Heart left ventricle (tissue), 16 donors: ENCODE measurements around the gene ADAMTS12. TPM values are rescaled to one million over a fixed set of nuclear protein-coding genes. Genes with fewer than 3 reads are reported as not detected.
A peak's percentile ranks its signal among the peaks of the same experiment; 100 is the strongest.

Experiments used
- ATAC-seq, 4 donors: fragments of 200-7000 bp; cut with Tn5 transposase; one replicate each; pipeline ENCODE4 v1.9.1; 2020 to 2022; ENCODE audit warnings: moderate library complexity in 4 of 4, mild to moderate bottlenecking in 3 of 4, moderate number of reproducible peaks in 1 of 4
- DNase-seq, 5 donors: peaks; one replicate each; pipeline ENCODE4 v3.0.0-alpha.2; 2020
- H3K27ac ChIP-seq, 12 donors: fragments of 200-600 bp; sonication (generic) in 4 of 12; one replicate each; pipeline versions ENCODE4 v1.5.0 to v1.8.0; 2016 to 2022; ENCODE audit warnings: mild to moderate bottlenecking in 2 of 12
- H3K27me3 ChIP-seq, 9 donors: fragments of 200-600 bp; sonication (generic) in 2 of 9; one replicate each; pipeline versions ENCODE4 v1.5.1 to v1.8.0; 2016 to 2022; ENCODE audit warnings: mild to moderate bottlenecking in 3 of 9
- H3K36me3 ChIP-seq, 9 donors: fragments of 200-600 bp; sonication (generic) in 2 of 9; one replicate each; pipeline versions ENCODE4 v1.5.0 to v1.8.0; 2018 to 2022; ENCODE audit warnings: mild to moderate bottlenecking in 2 of 9
- H3K4me1 ChIP-seq, 12 donors: fragments of 200-600 bp; sonication (generic) in 4 of 12; one replicate each; pipeline versions ENCODE4 v1.5.0 to v1.8.0; 2016 to 2022; ENCODE audit warnings: mild to moderate bottlenecking in 3 of 12
- H3K4me3 ChIP-seq, 12 donors: fragments of 200-600 bp; sonication (generic) in 4 of 12; one replicate each; pipeline versions ENCODE4 v1.5.0 to v1.8.0; 2017 to 2022; ENCODE audit warnings: mild to moderate bottlenecking in 9 of 12, moderate library complexity in 4 of 12
- H3K9me3 ChIP-seq, 12 donors: fragments of 200-600 bp; sonication (generic) in 4 of 12; one replicate each; pipeline versions ENCODE4 v1.5.0 to v1.8.0; 2016 to 2022; ENCODE audit warnings: mild to moderate bottlenecking in 1 of 12
- CTCF ChIP-seq, 12 donors: fragments of 200-600 bp; sonication (generic) in 4 of 12; IDR thresholded peaks; one replicate each; pipeline versions ENCODE4 v1.5.0 to v1.8.0; 2018 to 2022; ENCODE audit warnings: antibody characterized with exemption in 12 of 12, mild to moderate bottlenecking in 5 of 12
- POLR2A ChIP-seq, 2 donors: fragments of 450-650 bp; IDR thresholded peaks; one replicate each; pipeline ENCODE4 v1.6.1; 2017; ENCODE audit warnings: antibody characterized with exemption in 2 of 2, mild to moderate bottlenecking in 2 of 2, moderate library complexity in 2 of 2
- WGBS, 4 donors: extraction: QIAGEN DNeasy Blood & Tissue Kit in 2 of 4; methylation state at CpG; one replicate each; pipeline versions ENCODE4 v1.1.5 to v1.1.7; 2013 to 2018; 5-methylcytosine and 5-hydroxymethylcytosine counted together
- intact Hi-C, 10 donors: fragments of 100-400 bp; cut with DNase I; formaldehyde crosslinking; loops; one replicate each; pipeline versions ENCODE4 v1.11.1 to v1.14.2; 2022
- polyA plus RNA-seq, 2 donors: library from polyadenylated mRNA; stranded (reverse); fragments of 200-250 nt; gene quantifications; one replicate each; pipeline ENCODE4 v1.2.3, GENCODE V29; 2013
- total RNA-seq, 9 donors: library from RNA; depleted of rRNA in 2 of 9; stranded (reverse); fragments of >200 nt in 2 of 9; fragmentation: NEBNext Ultra II Directional in 3 of 9; extraction: Animal tissue kit (Norgen Biotek cat#: 25700) in 3 of 9; gene quantifications; one replicate each; pipeline versions ENCODE4 v1.1.0 to v1.2.4, GENCODE V29; 2016 to 2023
- donor health status: ischemic (EF 13 %, LVEDD 7.1; RV severe dilation, severe dysfunction).
- donor health status: healthy with polysubstance abuse.
- donor health status: DM: no; HTN: yes; CAD: no.
- donor health status: DM: no; HTN: no; CAD: no.
- donor health status: ischemic (EF 25% LVEDD 6.9; RV normal size, moderate dysfunction).
- donor health status: ischemic (EF 25% LVEDD 5.7; RV mildly dilated, moderate dysfunction).
- donor health status: healthy.
- donor health status: DM: yes; HTN: yes; CAD: no.
- donor health status: ischemic (EF 35%, LVEDD 5.7; RV mildly dilated, moderate dysfunction).
- donor health status: nonischemic (EF 11% LVEDD 7.7; RV severe dilation, severe dysfunction).
- donor health status: DM: yes; HTN: yes; CAD: no.
- donor health status: PGD.
- donor health status: ischemic (EF 29% LVEDD 5.4; RV normal size, mild dysfunction).
- donor health status: nonischemic (EF 23%, LVEDD 6.1; RV moderate dilation, normal function).

Gene ADAMTS12
- total and polyA plus RNA-seq, 11 donors, result 0.72 to 4.7 (median 1.7) TPM

- Histone ChIP-seq H3K9me3 (no peaks in the 10 kb centered on the region), H3K27ac (no peak overlapping the region), H3K4me1 (peaks cover 0 to 21% (median 1%) of the 10 kb centered on the region in 12 donors), H3K27me3 (peaks cover 0 to 34% (median 12%) of the 10 kb centered on the region in 9 donors), H3K36me3 (no peaks in the 10 kb centered on the region), H3K4me3 (no peak overlapping the region)
- intact Hi-C loops, result loop anchor here in 1 of 10 donors (5.0 kb wide), 1 partner anchor 34 kb away; no protein-coding TSS in a partner anchor
- WGBS, 4 donors, result 37 to 56% (median 42%) methylated on average over 4 of the region's 4 CpGs
- no peak for TF ChIP-seq POLR2A (IDR thresholded peaks at IDR 0.05)
- no peak for TF ChIP-seq CTCF (IDR thresholded peaks at IDR 0.05)
- ATAC-seq (no peak), DNase-seq (no peak)
Observed at GRCh38 chr5:33886283-33886682, 5.5 kb downstream of the ADAMTS12 start.

DNA sequence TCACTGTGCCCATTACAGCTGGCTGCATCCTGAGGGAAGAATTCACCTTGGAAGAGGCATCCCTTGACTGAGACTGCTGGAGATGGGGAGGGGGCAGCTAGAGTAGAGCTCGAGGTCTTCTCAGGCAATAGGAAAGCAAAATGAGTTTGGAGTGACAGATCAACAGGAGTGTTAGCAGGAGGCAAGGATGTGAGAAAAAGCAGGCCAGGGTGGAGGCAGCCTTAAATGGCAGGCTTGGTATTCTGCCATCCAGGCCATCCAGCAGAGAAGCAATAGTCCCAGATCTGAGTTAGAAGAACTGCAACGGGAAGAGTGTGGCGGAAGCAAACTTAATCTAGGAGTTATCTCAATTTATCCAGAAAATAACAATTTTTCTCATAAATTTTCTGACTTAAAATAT, 6.1 kb downstream of the ADAMTS12 start:
- H3K27me3 ChIP-seq, result peaks cover 0 to 31% (median 10%) of the 10 kb centered on the region in 9 donors
- no peaks in the 10 kb centered on the region for H3K9me3 ChIP-seq
- H3K27ac ChIP-seq, result no peak overlapping the region
- no peak overlapping the region for H3K4me3 ChIP-seq
- H3K4me1 ChIP-seq, result peaks cover 0 to 21% (median 1%) of the 10 kb centered on the region in 12 donors
- TF ChIP-seq POLR2A (IDR thresholded peaks at IDR 0.05) (no peak), CTCF (IDR thresholded peaks at IDR 0.05) (no peak)
- no peaks in the 10 kb centered on the region for H3K36me3 ChIP-seq
- WGBS, 4 donors, result 32 to 37% (median 36%) methylated on average over 3 of the region's 3 CpGs
- DNase-seq (peak in 1 of 5 donors; percentile 13), ATAC-seq (peak in 3 of 4 donors; percentile 47 to 61 (median 59))
- intact Hi-C loops, result loop anchor here in 1 of 10 donors (5.0 kb wide), 1 partner anchor 33 kb away; no protein-coding TSS in a partner anchor

DNA sequence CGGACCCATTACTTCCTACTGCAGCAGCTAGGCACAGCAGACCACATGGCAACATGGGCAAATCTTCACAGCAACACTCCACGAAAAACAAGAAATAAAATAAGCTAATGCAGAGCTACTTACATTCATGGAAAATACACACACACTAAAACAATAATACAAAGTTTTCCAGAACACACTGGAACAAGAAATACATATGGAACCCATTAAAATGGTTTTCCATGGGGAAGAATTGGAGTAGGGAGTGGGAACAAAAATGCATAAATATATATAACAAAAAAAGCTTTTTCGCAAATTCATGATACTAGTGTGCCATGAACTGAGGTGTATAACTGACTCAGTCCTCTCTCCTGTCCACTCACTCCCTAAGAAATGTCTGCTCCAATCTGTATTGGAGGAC, 8.3 kb downstream of the ADAMTS12 start:
- intact Hi-C loops, result no loop called here
- TF ChIP-seq CTCF (IDR thresholded peaks at IDR 0.05) (no peak), POLR2A (IDR thresholded peaks at IDR 0.05) (no peak)
- ATAC-seq (no peak), DNase-seq (no peak)
- Histone ChIP-seq H3K27ac (no peak overlapping the region), H3K27me3 (peaks cover 0 to 9% (median 0%) of the 10 kb centered on the region in 9 donors), H3K9me3 (no peaks in the 10 kb centered on the region), H3K4me3 (no peak overlapping the region), H3K36me3 (no peaks in the 10 kb centered on the region), H3K4me1 (peaks cover 0 to 7% (median 0%) of the 10 kb centered on the region in 12 donors)
- WGBS, 4 donors, result 87 to 90% (median 89%) methylated on average over 3 of the region's 3 CpGs

DNA sequence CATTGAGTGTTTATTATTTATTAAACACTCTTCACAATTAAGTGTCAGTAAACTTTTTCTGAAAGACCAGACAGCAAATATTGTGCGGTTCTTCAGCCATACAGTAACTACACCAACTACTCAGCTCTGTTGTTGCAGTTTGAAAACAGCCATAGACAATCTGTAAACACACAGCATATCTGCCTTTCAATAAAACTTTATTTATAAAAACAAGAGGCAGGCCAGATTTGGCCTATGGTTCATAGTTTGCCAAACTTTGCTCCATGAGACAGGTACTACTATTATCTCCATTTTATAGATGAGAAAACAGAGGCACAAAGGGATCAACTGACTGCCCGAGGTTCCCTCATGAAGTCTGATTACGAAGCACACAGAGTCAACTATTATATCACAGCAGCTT, 11.5 kb downstream of the ADAMTS12 start:
- no peak for DNase-seq
- WGBS, 4 donors, result 88 to 93% (median 91%) methylated on average over 3 of the region's 3 CpGs
- H3K27ac ChIP-seq, result no peak overlapping the region
- H3K4me3 ChIP-seq, result no peak overlapping the region
- H3K4me1 ChIP-seq, result peaks cover 0 to 6% (median 0%) of the 10 kb centered on the region in 12 donors
- no peaks in the 10 kb centered on the region for H3K36me3 ChIP-seq
- ATAC-seq, result no peak
- no peaks in the 10 kb centered on the region for H3K27me3 ChIP-seq
- H3K9me3 ChIP-seq, result peaks cover 0 to 10% (median 0%) of the 10 kb centered on the region in 12 donors
- TF ChIP-seq POLR2A (IDR thresholded peaks at IDR 0.05) (no peak), CTCF (IDR thresholded peaks at IDR 0.05) (no peak)
- intact Hi-C loops, result no loop called here
